ENCODE results near the gene OLFM3.

- no peak for TF ChIP-seq USF1 (IDR thresholded peaks at IDR 0.05; ENCODE audit: borderline replicate concordance, low read depth)
- no peak for TF ChIP-seq IRF3 (IDR thresholded peaks at IDR 0.05; ENCODE audit: low read depth, low read length)
- TF ChIP-seq POLR2AphosphoS5 (IDR thresholded peaks at IDR 0.05; ENCODE audit: low read depth, low read length): no peak
- TF ChIP-seq CTCF (IDR thresholded peaks at IDR 0.05): no peak
- TF ChIP-seq REST (IDR thresholded peaks at IDR 0.05; ENCODE audit: low read depth, low read length): no peak
- no peak for TF ChIP-seq RAD21 (IDR thresholded peaks at IDR 0.05; ENCODE audit: low read length)
- TF ChIP-seq EZH2phosphoT487 (IDR thresholded peaks at IDR 0.05; ENCODE audit: borderline replicate concordance, low read depth): no peak
- TF ChIP-seq ZBTB33 (IDR thresholded peaks at IDR 0.05; ENCODE audit: borderline replicate concordance, low read depth): no peak
- TF ChIP-seq YY1 (IDR thresholded peaks at IDR 0.05; ENCODE audit: low read depth): no peak
- no peak for TF ChIP-seq FOXM1 (IDR thresholded peaks at IDR 0.05; ENCODE audit: low read depth)
- TF ChIP-seq GATA2 (CRISPR knock-in tag; IDR thresholded peaks at IDR 0.05): no peak
These were observed 78.4 kb downstream of the OLFM3 start for GRCh38 chr1:101918277-101918676.
